Measurements from ENCODE around the gene CLMP.

Gene CLMP

GRCh38 chr11:123187665-123188507, 7.2 kb downstream of the CLMP start:
- no peak for DNase-seq

- DNase-seq: no peak
Measured at GRCh38 chr11:123187248-123187647, 7.8 kb downstream of the CLMP start.

GRCh38 chr11:123186286-123186685, 8.8 kb downstream of the CLMP start:
- DNase-seq: no peak

GRCh38 chr11:123185326-123185725, 9.7 kb downstream of the CLMP start:
- no peak for DNase-seq

GRCh38 chr11:123184531-123184930, 10.5 kb downstream of the CLMP start:
- DNase-seq: no peak

- DNase-seq: no peak
Measured at GRCh38 chr11:123183391-123184099, 11.5 kb downstream of the CLMP start.

GRCh38 chr11:123181767-123182500, 13.1 kb downstream of the CLMP start:
- no peak for DNase-seq

- DNase-seq: no peak
Measured at GRCh38 chr11:123181075-123181474, 14.0 kb downstream of the CLMP start.

GRCh38 chr11:123180574-123180973, 14.5 kb downstream of the CLMP start:
- DNase-seq: no peak

GRCh38 chr11:123180166-123180565, 14.9 kb downstream of the CLMP start:
- no peak for DNase-seq

GRCh38 chr11:123179586-123179985, 15.5 kb downstream of the CLMP start:
- DNase-seq: no peak

GRCh38 chr11:123178186-123178585, 16.9 kb downstream of the CLMP start:
- no peak for DNase-seq

- no peak for DNase-seq
Measured at GRCh38 chr11:123176785-123177184, 18.3 kb downstream of the CLMP start.

- DNase-seq: no peak
Measured at GRCh38 chr11:123174196-123175183, 20.6 kb downstream of the CLMP start.

- DNase-seq: no peak
Measured at GRCh38 chr11:123173856-123174186, 21.2 kb downstream of the CLMP start.

GRCh38 chr11:123173040-123173855, 21.8 kb downstream of the CLMP start:
- DNase-seq: no peak

GRCh38 chr11:123170929-123171328, 24.1 kb downstream of the CLMP start:
- no peak for DNase-seq

GRCh38 chr11:123169821-123170220, 25.2 kb downstream of the CLMP start:
- DNase-seq: no peak

GRCh38 chr11:123168955-123169484, 26.0 kb downstream of the CLMP start:
- DNase-seq: no peak

GRCh38 chr11:123168241-123168640, 26.8 kb downstream of the CLMP start:
- no peak for DNase-seq

GRCh38 chr11:123166071-123166559, 28.9 kb downstream of the CLMP start:
- no peak for DNase-seq

Data from CD4-positive, alpha-beta T cell treated with Interleukin-10 for 1 hour (primary cell).